Pancreas (tissue), 10 donors: Measurements from ENCODE around the gene VSIG10. TPM values are rescaled to one million over a fixed set of nuclear protein-coding genes. Genes with fewer than 3 reads are reported as not detected.
A peak's percentile ranks its signal among the peaks of the same experiment; 100 is the strongest.

Experiments used
- ATAC-seq, 4 donors: fragments of 200-7000 bp; cut with Tn5 transposase; one replicate each; pipeline versions ENCODE4 v1.8.0 to v1.9.1; 2020; ENCODE audit warnings: mild to moderate bottlenecking in 4 of 4, moderate library complexity in 4 of 4
- DNase-seq, 6 donors: peaks; one replicate each; pipeline ENCODE4 v3.0.0-alpha.2; 2020
- FAIRE-seq: peaks from 2 replicates; lab custom pipeline; 2012; peaks lifted over from hg19 to GRCh38; lab: Jason Lieb, UNC
- H3K27ac ChIP-seq, 4 donors: fragments of 200-600 bp; sonication (generic); 1 replicate in 3 of 4; 2 replicates in 1 of 4; pipeline versions ENCODE4 v1.5.0 to v1.8.0; 2020
- H3K27me3 ChIP-seq, 4 donors: fragments of 200-600 bp; one replicate each; pipeline ENCODE4 v1.8.0; 2021
- H3K36me3 ChIP-seq, 3 donors: fragments of 200-600 bp; sonication (generic) in 1 of 3; one replicate each; pipeline versions ENCODE4 v1.5.0 to v1.8.0; 2020 to 2021
- H3K4me1 ChIP-seq, 3 donors: fragments of 200-600 bp; one replicate each; pipeline ENCODE4 v1.8.0; 2021
- H3K4me3 ChIP-seq, 4 donors: fragments of 200-600 bp; sonication (generic) in 2 of 4; one replicate each; pipeline versions ENCODE4 v1.5.0 to v1.8.0; 2020 to 2021
- H3K9me3 ChIP-seq, 4 donors: fragments of 200-600 bp; one replicate each; pipeline ENCODE4 v1.8.0; 2021
- CTCF ChIP-seq, 4 donors: fragments of 200-600 bp; sonication (generic) in 3 of 4; IDR thresholded peaks; one replicate each; pipeline versions ENCODE4 v1.5.0 to v1.8.0; 2021; ENCODE audit warnings: antibody characterized with exemption in 4 of 4
- WGBS, 2 donors: extraction: QIAGEN DNeasy Blood & Tissue Kit; methylation state at CpG; one replicate each; pipeline ENCODE4 v1.1.7; 2013; 5-methylcytosine and 5-hydroxymethylcytosine counted together
- intact Hi-C, 3 donors: fragments of 100-400 bp; cut with DNase I; formaldehyde crosslinking; loops; one replicate each; pipeline versions ENCODE4 v1.11.1 to v1.14.2; 2022
- polyA plus RNA-seq, 2 donors: library from polyadenylated mRNA; stranded (reverse); fragments of 200-250 nt; gene quantifications; one replicate each; pipeline ENCODE4 v1.2.3, GENCODE V29; 2013
- total RNA-seq, 6 donors: library from RNA; stranded (reverse); fragmentation: NEBNext Ultra II Directional in 4 of 6; extraction: Animal tissue kit (Norgen Biotek cat#: 25700) in 4 of 6; gene quantifications; one replicate each; pipeline versions ENCODE4 v1.2.1 to v1.2.4, GENCODE V29; 2021 to 2023
- donor health status: healthy with polysubstance abuse.
- donor health status: DM: no; HTN: no; CAD: no; lungs with moderate emphysema.
- donor health status: DM: no; HTN: no; CAD: no.
- donor health status: control.
- donor health status: control.
- donor health status: Bipolar disorder and iron deficiency.
- donor health status: DM: yes; HTN: yes; CAD: no.
- donor health status: DM: no; HTN: no; CAD: no.
- donor health status: DM: no; HTN: no; CAD: no.
- donor health status: DM: yes; HTN: yes; CAD: no.

VSIG10 gene
- total and polyA plus RNA-seq, 8 donors, result 11.3 to 34.4 (median 15.8) TPM

GRCh38 chr12:118061873-118062843, 41.7 kb downstream of the VSIG10 start:
- Histone ChIP-seq H3K27me3 (no peaks in the 10 kb centered on the region), H3K9me3 (no peaks in the 10 kb centered on the region), H3K4me1 (peaks cover 10 to 31% (median 24%) of the 10 kb centered on the region in 3 donors), H3K27ac (peak overlapping the region; percentile 73 to 95 (median 93)), H3K36me3 (no peaks in the 10 kb centered on the region), H3K4me3 (peak overlapping the region; percentile 16 to 73 (median 58))
- DNase-seq (peak; percentile 29 to 65 (median 38)), FAIRE-seq (no peak), ATAC-seq (peak; percentile 29 to 55 (median 38))
- TF ChIP-seq CTCF (IDR thresholded peaks at IDR 0.05), result no peak
- intact Hi-C loops, result no loop called here
- 0 to 1% methylated on average over 41 to 44 of the region's 44 CpGs for WGBS, 2 donors

GRCh38 chr12:118061011-118061872, 42.6 kb downstream of the VSIG10 start, which contains the start of gene WSB2:
WSB2 (minus strand) TSS chr12:118061179; CDS start chr12:118061048, 131 bp downstream.
- peak; percentile 59 to 62 (median 60) for ATAC-seq
- 1% methylated on average over 64 to 76 of the region's 76 CpGs for WGBS, 2 donors
- peak within 1 kb of the TSS; percentile 85 to 95 (median 93) for H3K27ac ChIP-seq
- no peaks in the 10 kb centered on the region for H3K27me3 ChIP-seq
- no peaks in the 10 kb centered on the region for H3K9me3 ChIP-seq
- FAIRE-seq, result no peak
- no peaks in the 10 kb centered on the region for H3K36me3 ChIP-seq
- DNase-seq, result peak; percentile 61 to 89 (median 80)
- TF ChIP-seq CTCF (IDR thresholded peaks at IDR 0.05), result no peak
- peaks cover 10 to 38% (median 30%) of the 10 kb centered on the region in 3 donors for H3K4me1 ChIP-seq
- H3K4me3 ChIP-seq, result peak within 1 kb of the TSS; percentile 56 to 73 (median 64)
- intact Hi-C loops, result no loop called here

GRCh38 chr12:118060301-118061010, 43.4 kb downstream of the VSIG10 start:
- Histone ChIP-seq H3K27me3 (no peaks in the 10 kb centered on the region), H3K27ac (peak overlapping the region; percentile 85 to 95 (median 93)), H3K4me3 (peak overlapping the region; percentile 56 to 73 (median 64)), H3K36me3 (no peaks in the 10 kb centered on the region), H3K4me1 (peaks cover 14 to 43% (median 36%) of the 10 kb centered on the region in 3 donors), H3K9me3 (no peaks in the 10 kb centered on the region)
- TF ChIP-seq CTCF (IDR thresholded peaks at IDR 0.05), result no peak
- intact Hi-C loops, result no loop called here
- ATAC-seq (peak in 3 of 4 donors; percentile 30 to 39 (median 37)), DNase-seq (peak; percentile 47 to 82 (median 62)), FAIRE-seq (no peak)
- 1 to 2% methylated on average over 17 to 46 of the region's 46 CpGs for WGBS, 2 donors

GRCh38 chr12:118059341-118060191, 44.2 kb downstream of the VSIG10 start:
- H3K27me3 ChIP-seq, result no peaks in the 10 kb centered on the region
- peak overlapping the region; percentile 56 to 73 (median 64) for H3K4me3 ChIP-seq
- intact Hi-C loops, result no loop called here
- no peak for FAIRE-seq
- H3K4me1 ChIP-seq, result peaks cover 14 to 38% (median 35%) of the 10 kb centered on the region in 3 donors
- TF ChIP-seq CTCF (IDR thresholded peaks at IDR 0.05), result no peak
- no peaks in the 10 kb centered on the region for H3K36me3 ChIP-seq
- WGBS, 2 donors, result 6 to 8% methylated on average over 11 of the region's 11 CpGs
- peak overlapping the region; percentile 85 to 95 (median 93) for H3K27ac ChIP-seq
- H3K9me3 ChIP-seq, result no peaks in the 10 kb centered on the region
- DNase-seq, result no peak
- ATAC-seq, result no peak
